Panc1 (cell line): Measurements from ENCODE around the gene SOCS1. TPM values are rescaled to one million over a fixed set of nuclear protein-coding genes. Genes with fewer than 3 reads are reported as not detected.

Source experiments
- ATAC-seq: fragments of 200-7000 bp; cut with Tn5 transposase; 2 replicates; pipeline ENCODE4 v1.9.1; 2020; ENCODE audit warnings: mild to moderate bottlenecking, moderate library complexity
- BruUV-seq: library from RNA; stranded (reverse); fragments of 400-500 nt; replicated peaks from 2 replicates; lab custom pipeline; 2021; lab: Mats Ljungman, UMichigan
- CTCF ChIA-PET: fragments of 300-600 bp; sonication (Branson Sonifier 250); formaldehyde crosslinking; loops from one replicate; lab custom pipeline; 2022; ENCODE audit warnings: antibody characterized with exemption; lab: Charles Lee
- POLR2A ChIA-PET: fragments of 300-600 bp; sonication (Branson Sonifier 250); formaldehyde crosslinking; loops from one replicate; lab custom pipeline; 2022; ENCODE audit warnings: antibody characterized with exemption; lab: Charles Lee
- DNase-seq: peaks from one replicate; pipeline ENCODE4 v3.0.0-alpha.2; 2010; ENCODE audit warnings: low read depth, low spot score
- H3K27ac ChIP-seq: 2 replicates; pipeline ENCODE4 v1.5.1; 2011; ENCODE audit warnings: mild to moderate bottlenecking, low read length, inconsistent platforms
- H3K27me3 ChIP-seq: fragments of 200-500 bp; sonication (Bioruptor generic); 2 replicates; pipeline ENCODE4 v1.6.0; 2014; ENCODE audit warnings: low read length, inconsistent platforms; ENCODE audit not compliant: control insufficient read depth, insufficient read depth
- H3K36me3 ChIP-seq: fragments of 200-500 bp; sonication (Bioruptor generic); 2 replicates; pipeline ENCODE4 v1.5.1; 2014; ENCODE audit warnings: inconsistent platforms, mild to moderate bottlenecking, low read length, moderate library complexity; ENCODE audit not compliant: control insufficient read depth, insufficient read depth
- H3K4me1 ChIP-seq: 2 replicates; pipeline ENCODE4 v1.5.1; 2011; ENCODE audit warnings: inconsistent platforms, mild to moderate bottlenecking, low read length, moderate library complexity; ENCODE audit not compliant: control insufficient read depth, insufficient read depth
- H3K4me3 ChIP-seq, 2 experiments: 2 replicates each; pipeline ENCODE4 v1.5.1; 2011 to 2012; ENCODE audit warnings: low read depth in 2 of 2, low read length in 2 of 2, mild to moderate bottlenecking in 2 of 2, inconsistent platforms in 1 of 2, moderate library complexity in 1 of 2
- H3K9me3 ChIP-seq: fragments of 200-500 bp; sonication (Bioruptor generic); 2 replicates; pipeline ENCODE4 v1.5.1; 2014; ENCODE audit warnings: low read depth, mild to moderate bottlenecking, inconsistent platforms, low read length, moderate library complexity; ENCODE audit not compliant: control insufficient read depth, insufficient read depth
- POLR2AphosphoS5 ChIP-seq: IDR thresholded peaks from 2 replicates; pipeline ENCODE4 v1.6.1; 2012; ENCODE audit warnings: mild to moderate bottlenecking, low read depth, low read length, moderate library complexity
- SIN3A ChIP-seq: IDR thresholded peaks from 2 replicates; pipeline ENCODE4 v1.6.1; 2012; ENCODE audit warnings: low read depth, mild to moderate bottlenecking, low read length, moderate library complexity, borderline replicate concordance; ENCODE audit not compliant: insufficient read depth
- TCF7L2 ChIP-seq: IDR thresholded peaks from 2 replicates; pipeline ENCODE4 v1.6.1; 2011; ENCODE audit warnings: mild to moderate bottlenecking, low read depth, low read length, inconsistent platforms
- in situ Hi-C: cut with HindIII; loops from 2 replicates; pipeline ENCODE4 v1.10.0; 2016; ENCODE audit warnings: low sequenced_read_pairs, low pct_unique_long_range_greater_than_20kb
- intact Hi-C: fragments of 100-400 bp; cut with micrococcal nuclease; formaldehyde crosslinking; loops from one replicate; pipeline ENCODE4 v1.10.0; 2022; ENCODE audit not compliant: unreplicated experiment
- total RNA-seq: library from RNA; stranded (reverse); gene quantifications from one replicate; pipeline ENCODE4 v1.2.1, GENCODE V29; 2021; ENCODE audit not compliant: unreplicated experiment
- TF ChIP-seq, protein P1 (sequence below): fragments of 450-650 bp; IDR thresholded peaks from 2 replicates; pipeline ENCODE4 v1.5.1; 2017; ENCODE audit warnings: mild to moderate bottlenecking
- TF ChIP-seq, protein P2 (sequence below), 2 experiments: IDR thresholded peaks; 2 replicates each; pipeline ENCODE4 v1.6.1; 2011 to 2012; ENCODE audit warnings: low read depth in 2 of 2, control low read depth in 1 of 2, low read length in 1 of 2, mild to moderate bottlenecking in 1 of 2, moderate library complexity in 1 of 2; ENCODE audit not compliant: insufficient read depth in 1 of 2

SOCS1 gene
- total RNA-seq, 1 experiment from 2014 or later: 4.8 TPM

DNA sequence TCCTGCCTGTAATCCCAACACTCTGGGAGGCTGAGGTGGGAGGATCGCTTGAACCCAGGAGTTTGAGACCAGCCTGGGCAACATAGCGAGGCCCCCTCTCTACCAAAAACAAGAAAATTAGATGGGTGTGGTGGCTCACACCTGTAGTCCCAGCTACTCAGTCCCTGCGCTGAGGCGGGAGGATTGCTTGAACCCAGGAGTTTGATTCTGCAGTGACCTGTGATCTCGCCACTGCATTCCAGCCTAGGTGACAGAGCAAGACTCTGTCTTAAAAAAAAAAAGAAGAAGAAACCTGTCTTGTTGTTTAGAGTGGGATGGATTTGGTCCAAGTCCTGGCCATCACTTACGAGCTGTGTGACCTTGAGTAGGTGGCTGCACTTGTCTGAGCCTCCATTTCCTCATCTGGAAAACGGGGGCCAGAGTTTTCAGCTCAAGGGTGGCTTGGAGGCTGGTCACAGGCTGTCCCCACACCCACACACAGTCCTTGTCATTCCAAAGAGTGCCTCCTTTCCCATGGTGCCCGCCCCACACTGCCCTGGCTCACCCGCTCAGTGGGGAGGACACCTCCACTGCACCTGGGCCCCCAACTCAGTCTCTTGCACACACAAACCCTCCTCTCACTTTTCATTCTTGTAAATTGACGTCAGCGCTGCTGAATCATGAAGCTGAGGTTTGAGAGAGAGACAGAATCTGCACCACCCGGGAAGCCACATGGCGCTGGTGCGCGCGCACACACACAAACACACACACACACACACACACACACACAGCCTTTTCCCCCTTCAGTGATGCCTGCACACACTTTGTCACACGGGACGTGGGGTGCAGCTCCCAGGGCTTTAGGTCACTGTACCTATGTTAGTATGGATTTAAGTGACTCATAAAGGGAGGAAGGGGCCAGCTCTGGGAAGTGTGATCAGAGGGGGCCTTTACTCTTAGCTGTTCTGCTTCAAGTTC, 4.2 kb downstream of the SOCS1 start:
- no peak for DNase-seq
- POLR2A ChIA-PET: interaction anchor here (0.7 kb wide), 1 partner anchor 77 kb away, joined by 4 read pairs; no protein-coding TSS in a partner anchor

DNA sequence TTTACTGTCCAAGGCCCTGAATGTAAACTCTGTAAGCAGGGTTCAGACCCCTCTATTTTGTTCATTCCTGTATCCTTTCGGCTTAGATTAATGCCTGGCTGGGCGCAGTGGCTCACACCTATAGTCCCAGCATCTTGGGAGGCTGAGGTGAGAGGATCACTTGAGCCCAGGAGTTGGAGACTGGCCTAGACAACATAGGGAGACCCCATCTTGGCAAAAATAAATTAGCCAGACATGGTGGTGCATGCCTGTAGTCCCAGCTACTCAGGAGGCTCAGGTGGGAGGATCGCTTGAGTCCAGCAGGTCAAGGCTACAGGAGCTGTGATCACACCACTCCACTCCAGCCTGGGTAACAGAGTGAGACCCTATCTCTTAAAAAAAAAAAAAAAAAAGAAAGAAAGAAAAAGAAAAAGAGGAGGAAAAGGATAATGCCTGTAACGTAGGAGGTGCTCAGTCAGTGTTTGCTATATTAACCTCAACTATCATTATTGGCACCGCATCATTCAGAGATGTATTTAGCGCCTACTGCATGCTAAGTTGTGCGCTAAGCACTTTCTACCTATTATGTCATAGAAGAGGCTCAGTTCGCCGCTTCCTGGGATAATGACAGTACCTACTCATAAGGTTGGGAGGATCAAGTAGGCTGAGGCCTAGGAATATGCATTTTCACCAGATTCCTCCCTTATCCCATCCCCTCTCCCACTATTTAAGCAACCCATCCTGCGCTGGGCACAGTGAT, 5.0 kb downstream of the SOCS1 start:
- no peaks in the 10 kb centered on the region for H3K36me3 ChIP-seq
- no TSS peak for BruUV-seq
- ChIA-PET CTCF (no interaction called here), POLR2A (no interaction called here)
- intact Hi-C loops: no loop called here
- in situ Hi-C loops: no loop called here
- DNase-seq (no peak), ATAC-seq (no peak)
- H3K9me3 ChIP-seq: no peaks in the 10 kb centered on the region
- H3K27me3 ChIP-seq: no peaks in the 10 kb centered on the region
- H3K27ac ChIP-seq: no peak overlapping the region
- no peak overlapping the region for H3K4me3 ChIP-seq
- H3K4me1 ChIP-seq: peaks cover 8% of the 10 kb centered on the region; the same call in 1 of the 2 replicates
- TF ChIP-seq, protein P1, sequence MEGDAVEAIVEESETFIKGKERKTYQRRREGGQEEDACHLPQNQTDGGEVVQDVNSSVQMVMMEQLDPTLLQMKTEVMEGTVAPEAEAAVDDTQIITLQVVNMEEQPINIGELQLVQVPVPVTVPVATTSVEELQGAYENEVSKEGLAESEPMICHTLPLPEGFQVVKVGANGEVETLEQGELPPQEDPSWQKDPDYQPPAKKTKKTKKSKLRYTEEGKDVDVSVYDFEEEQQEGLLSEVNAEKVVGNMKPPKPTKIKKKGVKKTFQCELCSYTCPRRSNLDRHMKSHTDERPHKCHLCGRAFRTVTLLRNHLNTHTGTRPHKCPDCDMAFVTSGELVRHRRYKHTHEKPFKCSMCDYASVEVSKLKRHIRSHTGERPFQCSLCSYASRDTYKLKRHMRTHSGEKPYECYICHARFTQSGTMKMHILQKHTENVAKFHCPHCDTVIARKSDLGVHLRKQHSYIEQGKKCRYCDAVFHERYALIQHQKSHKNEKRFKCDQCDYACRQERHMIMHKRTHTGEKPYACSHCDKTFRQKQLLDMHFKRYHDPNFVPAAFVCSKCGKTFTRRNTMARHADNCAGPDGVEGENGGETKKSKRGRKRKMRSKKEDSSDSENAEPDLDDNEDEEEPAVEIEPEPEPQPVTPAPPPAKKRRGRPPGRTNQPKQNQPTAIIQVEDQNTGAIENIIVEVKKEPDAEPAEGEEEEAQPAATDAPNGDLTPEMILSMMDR: no peak
- TF ChIP-seq TCF7L2: no peak
- TF ChIP-seq, protein P2, sequence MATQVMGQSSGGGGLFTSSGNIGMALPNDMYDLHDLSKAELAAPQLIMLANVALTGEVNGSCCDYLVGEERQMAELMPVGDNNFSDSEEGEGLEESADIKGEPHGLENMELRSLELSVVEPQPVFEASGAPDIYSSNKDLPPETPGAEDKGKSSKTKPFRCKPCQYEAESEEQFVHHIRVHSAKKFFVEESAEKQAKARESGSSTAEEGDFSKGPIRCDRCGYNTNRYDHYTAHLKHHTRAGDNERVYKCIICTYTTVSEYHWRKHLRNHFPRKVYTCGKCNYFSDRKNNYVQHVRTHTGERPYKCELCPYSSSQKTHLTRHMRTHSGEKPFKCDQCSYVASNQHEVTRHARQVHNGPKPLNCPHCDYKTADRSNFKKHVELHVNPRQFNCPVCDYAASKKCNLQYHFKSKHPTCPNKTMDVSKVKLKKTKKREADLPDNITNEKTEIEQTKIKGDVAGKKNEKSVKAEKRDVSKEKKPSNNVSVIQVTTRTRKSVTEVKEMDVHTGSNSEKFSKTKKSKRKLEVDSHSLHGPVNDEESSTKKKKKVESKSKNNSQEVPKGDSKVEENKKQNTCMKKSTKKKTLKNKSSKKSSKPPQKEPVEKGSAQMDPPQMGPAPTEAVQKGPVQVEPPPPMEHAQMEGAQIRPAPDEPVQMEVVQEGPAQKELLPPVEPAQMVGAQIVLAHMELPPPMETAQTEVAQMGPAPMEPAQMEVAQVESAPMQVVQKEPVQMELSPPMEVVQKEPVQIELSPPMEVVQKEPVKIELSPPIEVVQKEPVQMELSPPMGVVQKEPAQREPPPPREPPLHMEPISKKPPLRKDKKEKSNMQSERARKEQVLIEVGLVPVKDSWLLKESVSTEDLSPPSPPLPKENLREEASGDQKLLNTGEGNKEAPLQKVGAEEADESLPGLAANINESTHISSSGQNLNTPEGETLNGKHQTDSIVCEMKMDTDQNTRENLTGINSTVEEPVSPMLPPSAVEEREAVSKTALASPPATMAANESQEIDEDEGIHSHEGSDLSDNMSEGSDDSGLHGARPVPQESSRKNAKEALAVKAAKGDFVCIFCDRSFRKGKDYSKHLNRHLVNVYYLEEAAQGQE (IDR thresholded peaks at IDR 0.05; ENCODE audit: insufficient read depth in 1 of 2, low read depth in 2 of 2, low read length in 1 of 2): no peak
- TF ChIP-seq POLR2AphosphoS5: no peak
- TF ChIP-seq SIN3A: no peak

More for the DNA sequence above, 4.2 kb downstream of the SOCS1 start:
- no peaks in the 10 kb centered on the region for H3K9me3 ChIP-seq
- H3K36me3 ChIP-seq: no peaks in the 10 kb centered on the region
- CTCF ChIA-PET: interaction anchor here (0.6 kb wide), 1 partner anchor 298 kb away, joined by 11 read pairs; no protein-coding TSS in a partner anchor
- BruUV-seq: no TSS peak
- TF ChIP-seq TCF7L2: no peak
- ATAC-seq: no peak
- intact Hi-C loops (no loop called here), in situ Hi-C loops (no loop called here)
- H3K27ac ChIP-seq: no peak overlapping the region
- no peaks in the 10 kb centered on the region for H3K27me3 ChIP-seq
- H3K4me1 ChIP-seq: peaks cover 8% of the 10 kb centered on the region; the same call in 1 of the 2 replicates
- H3K4me3 ChIP-seq: no peak overlapping the region
